ENCODE results near the gene PTBP1. TPM values are rescaled to one million over a fixed set of nuclear protein-coding genes. Genes with fewer than 3 reads are reported as not detected.
"Not testable (repeated sequence)": the region's sequence is repeated elsewhere in the genome, so short reads cannot be mapped to it uniquely, and the experiment has no call there.

The PTBP1 gene
- polyA plus RNA-seq, 3 donors = 400 to 450 (median 417) TPM

GRCh38 chr19:850221-850978 lies 53.1 kb downstream of the PTBP1 start:
- DNase-seq = peak; percentile 64

GRCh38 chr19:850979-851335 lies 53.7 kb downstream of the PTBP1 start:
- no peak for DNase-seq

GRCh38 chr19:852136-853013 lies 55.1 kb downstream of the PTBP1 start, which contains the start of gene ELANE:
Gene ELANE, plus strand, starts transcription at chr19:852303. Its CDS starts 26 bp downstream, at chr19:852329.
- no peak for DNase-seq

- DNase-seq = no peak
Measured at GRCh38 chr19:853014-853585, 55.8 kb downstream of the PTBP1 start.

- DNase-seq = not testable (repeated sequence)
Measured at GRCh38 chr19:853614-854220, 56.5 kb downstream of the PTBP1 start.

GRCh38 chr19:854549-854948 lies 57.3 kb downstream of the PTBP1 start:
- DNase-seq = no peak

GRCh38 chr19:855142-855541 lies 57.9 kb downstream of the PTBP1 start:
- DNase-seq = no peak

GRCh38 chr19:855566-856120 lies 58.4 kb downstream of the PTBP1 start:
- DNase-seq = no peak

- DNase-seq = no peak
Measured at GRCh38 chr19:858284-858683, 61.0 kb downstream of the PTBP1 start.

GRCh38 chr19:858868-859843 lies 61.9 kb downstream of the PTBP1 start, which contains the start of gene CFD:
Gene CFD, plus strand, starts transcription at chr19:859664. Its CDS starts 26 bp downstream, at chr19:859690.
- no peak for DNase-seq

GRCh38 chr19:861141-861755 lies 64.0 kb downstream of the PTBP1 start:
- DNase-seq = no peak

Other genes starting within 250 kb of the PTBP1 start
- 100 to 1,000 TPM; 474 to 595 (median 592) TPM for gene BSG, start 224.9 kb upstream of the PTBP1 start, polyA plus RNA-seq (ENCODE audit: insufficient read length in 3 of 3)
- gene HCN2, start 207.6 kb upstream of the PTBP1 start, polyA plus RNA-seq (ENCODE audit: insufficient read length in 3 of 3) = under 1 TPM; 0.27 to 0.48 (median 0.30) TPM
- gene POLRMT, start 163.9 kb upstream of the PTBP1 start, polyA plus RNA-seq (ENCODE audit: insufficient read length in 3 of 3) = 10 to 100 TPM; 64.7 to 78.3 (median 70.9) TPM
- gene FGF22, start 157.6 kb upstream of the PTBP1 start, polyA plus RNA-seq (ENCODE audit: insufficient read length in 3 of 3) = 1 to 10 TPM in 1 of 3 donors, under 1 TPM in 2; 0.83 to 1.1 (median 0.91) TPM
- gene RNF126, start 134.2 kb upstream of the PTBP1 start, polyA plus RNA-seq (ENCODE audit: insufficient read length in 3 of 3) = 10 to 100 TPM; 33.8 to 35.9 (median 35.8) TPM
- gene FSTL3, start 121.1 kb upstream of the PTBP1 start, polyA plus RNA-seq (ENCODE audit: insufficient read length in 3 of 3) = 10 to 100 TPM; 21.7 to 24.4 (median 23.3) TPM
- under 1 TPM in 2 of 3 donors, not detected in 1; 0.33 to 0.51 TPM for gene PRSS57, start 102.0 kb upstream of the PTBP1 start, polyA plus RNA-seq (ENCODE audit: insufficient read length in 3 of 3)
- gene PALM, start 88.5 kb upstream of the PTBP1 start, polyA plus RNA-seq (ENCODE audit: insufficient read length in 3 of 3) = 100 to 1,000 TPM in 2 of 3 donors, 10 to 100 TPM in 1; 89.8 to 119 (median 113) TPM
- gene MISP, start 46.3 kb upstream of the PTBP1 start, polyA plus RNA-seq (ENCODE audit: insufficient read length in 3 of 3) = 10 to 100 TPM in 1 of 3 donors, 1 to 10 TPM in 2; 7.1 to 11.2 (median 7.5) TPM
- 10 to 100 TPM; 11.2 to 25.9 (median 17.1) TPM for gene PLPPR3, start 24.5 kb downstream of the PTBP1 start, polyA plus RNA-seq (ENCODE audit: insufficient read length in 3 of 3)
- 1 to 10 TPM; 1.0 to 3.4 (median 2.2) TPM for gene AZU1, start 30.4 kb downstream of the PTBP1 start, polyA plus RNA-seq (ENCODE audit: insufficient read length in 3 of 3)
- 1 to 10 TPM; 1.2 to 2.0 (median 1.4) TPM for gene PRTN3, start 43.5 kb downstream of the PTBP1 start, polyA plus RNA-seq (ENCODE audit: insufficient read length in 3 of 3)
- gene ELANE, start 54.9 kb downstream of the PTBP1 start, polyA plus RNA-seq (ENCODE audit: insufficient read length in 3 of 3) = under 1 TPM; 0.25 to 0.51 (median 0.46) TPM
- 1 to 10 TPM; 3.9 to 4.4 (median 4.2) TPM for gene CFD, start 62.2 kb downstream of the PTBP1 start, polyA plus RNA-seq (ENCODE audit: insufficient read length in 3 of 3)
- gene MED16, start 95.7 kb downstream of the PTBP1 start, polyA plus RNA-seq (ENCODE audit: insufficient read length in 3 of 3) = 10 to 100 TPM; 60.6 to 71.4 (median 63.5) TPM
- not detected for gene RNU6-9, start 96.0 kb downstream of the PTBP1 start, polyA plus RNA-seq (ENCODE audit: insufficient read length in 3 of 3)
- gene R3HDM4, start 115.8 kb downstream of the PTBP1 start, polyA plus RNA-seq (ENCODE audit: insufficient read length in 3 of 3) = 10 to 100 TPM; 43.1 to 58.3 (median 51.9) TPM
- gene KISS1R, start 119.9 kb downstream of the PTBP1 start, polyA plus RNA-seq (ENCODE audit: insufficient read length in 3 of 3) = 1 to 10 TPM in 1 of 3 donors, under 1 TPM in 2; 0.94 to 1.3 (median 0.98) TPM
- 10 to 100 TPM; 25.3 to 38.8 (median 31.6) TPM for gene ARID3A, start 128.6 kb downstream of the PTBP1 start, polyA plus RNA-seq (ENCODE audit: insufficient read length in 3 of 3)
- 10 to 100 TPM; 48.4 to 63.9 (median 61.6) TPM for gene WDR18, start 186.9 kb downstream of the PTBP1 start, polyA plus RNA-seq (ENCODE audit: insufficient read length in 3 of 3)
- gene GRIN3B, start 203.0 kb downstream of the PTBP1 start, polyA plus RNA-seq (ENCODE audit: insufficient read length in 3 of 3) = 1 to 10 TPM in 1 of 3 donors, under 1 TPM in 2; 0.87 to 1.1 (median 0.91) TPM
- 100 to 1,000 TPM; 126 to 135 (median 134) TPM for gene TMEM259, start 223.7 kb downstream of the PTBP1 start, polyA plus RNA-seq (ENCODE audit: insufficient read length in 3 of 3)
- gene RNU6-2, start 224.1 kb downstream of the PTBP1 start, polyA plus RNA-seq (ENCODE audit: insufficient read length in 3 of 3) = not detected
- gene CNN2, start 229.2 kb downstream of the PTBP1 start, polyA plus RNA-seq (ENCODE audit: insufficient read length in 3 of 3) = 100 to 1,000 TPM; 171 to 183 (median 174) TPM
- 10 to 100 TPM in 1 of 3 donors, 1 to 10 TPM in 2; 8.9 to 11.6 (median 9.6) TPM for gene ABCA7, start 242.7 kb downstream of the PTBP1 start, polyA plus RNA-seq (ENCODE audit: insufficient read length in 3 of 3)

Data from renal pelvis (tissue), 4 donors.